GM12878 (cell line): ENCODE data around the gene C17orf78. TPM values are rescaled to one million over a fixed set of nuclear protein-coding genes. Genes with fewer than 3 reads are reported as not detected.

Experiments
- ASH2L ChIP-seq: fragments of 300-600, 200-600 bp; sonication (generic); IDR thresholded peaks from 2 replicates; pipeline ENCODE4 v1.6.1; 2017; ENCODE audit warnings: low read depth, mild to moderate bottlenecking, borderline replicate concordance
- BACH1 ChIP-seq: fragments of 450-650 bp; IDR thresholded peaks from 2 replicates; pipeline ENCODE4 v1.6.1; 2017; ENCODE audit warnings: mild to moderate bottlenecking, borderline replicate concordance
- BHLHE40 ChIP-seq, 2 experiments: fragments of 450-650 bp in 1 of 2; IDR thresholded peaks; 2 replicates each; pipeline ENCODE4 v1.6.1; 2011 to 2017; ENCODE audit warnings: low read depth in 2 of 2, borderline replicate concordance in 1 of 2, improper control_type of control experiment in 1 of 2, low read length in 1 of 2, mild to moderate bottlenecking in 1 of 2
- BMI1 ChIP-seq: fragments of 450-650 bp; IDR thresholded peaks from 2 replicates; pipeline ENCODE4 v1.6.1; 2016; ENCODE audit warnings: mild to moderate bottlenecking, moderate library complexity, borderline replicate concordance
- CREB1 ChIP-seq: IDR thresholded peaks from 2 replicates; pipeline ENCODE4 v1.6.1; 2012; ENCODE audit warnings: low read depth, mild to moderate bottlenecking, inconsistent platforms
- CREM ChIP-seq: IDR thresholded peaks from 2 replicates; pipeline ENCODE4 v1.6.1; 2014; ENCODE audit warnings: antibody characterized with exemption, low read depth
- EP300 ChIP-seq, 2 experiments: fragments of 150-350 bp in 1 of 2; IDR thresholded peaks; 2 replicates each; pipeline ENCODE4 v1.6.1; 2011 to 2012; ENCODE audit warnings: low read depth in 2 of 2, low read length in 2 of 2, borderline replicate concordance in 1 of 2, improper control_type of control experiment in 1 of 2, inconsistent platforms in 1 of 2; ENCODE audit not compliant: control insufficient read depth in 1 of 2
- HDAC2 ChIP-seq: fragments of 200-600 bp; sonication (generic); IDR thresholded peaks from 2 replicates; pipeline ENCODE4 v1.6.1; 2017
- HDAC6 ChIP-seq: fragments of 200-600 bp; sonication (generic); IDR thresholded peaks from one replicate; pipeline ENCODE4 v1.8.0; 2017; ENCODE audit warnings: antibody characterized with exemption; ENCODE audit not compliant: unreplicated experiment
- JUND ChIP-seq: IDR thresholded peaks from 2 replicates; pipeline ENCODE4 v1.6.1; 2012; ENCODE audit warnings: low read depth, mild to moderate bottlenecking, low read length, improper control_type of control experiment, moderate library complexity
- KAT2A ChIP-seq: conservative IDR thresholded peaks from 2 replicates; pipeline ENCODE4 v1.6.1; 2011; ENCODE audit warnings: low read depth, low read length; ENCODE audit not compliant: control insufficient read depth
- KLF5 ChIP-seq: fragments of 450-650 bp; IDR thresholded peaks from 2 replicates; pipeline ENCODE4 v1.6.1; 2014; ENCODE audit warnings: mild to moderate bottlenecking; ENCODE audit not compliant: partially characterized antibody
- MEF2B ChIP-seq: fragments of 450-650 bp; IDR thresholded peaks from 2 replicates; pipeline ENCODE4 v1.6.1; 2018; ENCODE audit warnings: mild to moderate bottlenecking, moderate library complexity; ENCODE audit not compliant: partially characterized antibody, poor library complexity, severe bottlenecking
- MTA2 ChIP-seq: fragments of 450-650 bp; IDR thresholded peaks from 2 replicates; pipeline ENCODE4 v1.6.1; 2016; ENCODE audit warnings: low read depth, mild to moderate bottlenecking, moderate library complexity
- NFIC ChIP-seq: IDR thresholded peaks from 2 replicates; pipeline ENCODE4 v1.6.1; 2012; ENCODE audit warnings: low read depth, mild to moderate bottlenecking, inconsistent platforms, low read length, moderate library complexity
- NFXL1 ChIP-seq: fragments of 450-650 bp; IDR thresholded peaks from 2 replicates; pipeline ENCODE4 v1.6.1; 2017; ENCODE audit warnings: antibody characterized with exemption, mild to moderate bottlenecking, borderline replicate concordance
- NR2F1 ChIP-seq: fragments of 450-650 bp; conservative IDR thresholded peaks from 2 replicates; pipeline ENCODE4 v1.6.1; 2017; ENCODE audit warnings: mild to moderate bottlenecking
- PAX8 ChIP-seq: fragments of 450-650 bp; IDR thresholded peaks from 2 replicates; pipeline ENCODE4 v1.6.1; 2017; ENCODE audit warnings: mild to moderate bottlenecking, moderate library complexity
- POLR2A ChIP-seq: IDR thresholded peaks from 2 replicates; pipeline ENCODE4 v1.6.1; 2011; ENCODE audit warnings: low read depth, mild to moderate bottlenecking, low read length
- RBBP5 ChIP-seq: fragments of 200-600 bp; sonication (generic); conservative IDR thresholded peaks from 2 replicates; pipeline ENCODE4 v1.6.1; 2016
- RUNX3 ChIP-seq: IDR thresholded peaks from 2 replicates; pipeline ENCODE4 v1.6.1; 2012; ENCODE audit warnings: low read length, inconsistent platforms
- STAT1 ChIP-seq: fragments of 450-650 bp; conservative IDR thresholded peaks from 2 replicates; pipeline ENCODE4 v1.6.1; 2014; ENCODE audit warnings: antibody characterized with exemption, mild to moderate bottlenecking
- TAF1 ChIP-seq: IDR thresholded peaks from 2 replicates; pipeline ENCODE4 v1.6.1; 2011; ENCODE audit warnings: mild to moderate bottlenecking, low read depth, low read length, borderline replicate concordance
- TARDBP ChIP-seq: IDR thresholded peaks from 2 replicates; pipeline ENCODE4 v1.6.1; 2016; ENCODE audit warnings: borderline replicate concordance
- TCF3 ChIP-seq: IDR thresholded peaks from 2 replicates; pipeline ENCODE4 v1.6.1; 2012; ENCODE audit warnings: low read depth, mild to moderate bottlenecking, low read length, borderline replicate concordance; ENCODE audit not compliant: insufficient read depth
- ZBED1 ChIP-seq: IDR thresholded peaks from 2 replicates; pipeline ENCODE4 v1.6.1; 2016; ENCODE audit warnings: borderline replicate concordance
- ZNF217 ChIP-seq: fragments of 450-650 bp; IDR thresholded peaks from 2 replicates; pipeline ENCODE4 v1.6.1; 2017; ENCODE audit warnings: antibody characterized with exemption, mild to moderate bottlenecking
- ZNF24 ChIP-seq: fragments of 450-650 bp; IDR thresholded peaks from 2 replicates; pipeline ENCODE4 v1.6.1; 2017; ENCODE audit warnings: antibody characterized with exemption, mild to moderate bottlenecking
- ZNF274 ChIP-seq: IDR thresholded peaks from one replicate; pipeline ENCODE4 v1.8.0; 2011; ENCODE audit not compliant: insufficient read length, insufficient read depth
- polyA plus RNA-seq, 11 experiments: library from polyadenylated mRNA; depleted of rRNA in 4 of 11; unstranded in 6 of 11; stranded (reverse) in 5 of 11; fragments of >200 nt; fragmentation: Nextera tagmentation in 4 of 11; fragmentation: Illumina TruSeq in 1 of 11; extraction: Ambion mirVana in 4 of 11; extraction: Trizol in 1 of 11; gene quantifications; 1 replicate in 1 of 11; 2 replicates in 10 of 11; pipeline versions ENCODE4 v1.2.1 to v1.2.3, GENCODE V29; 2011 to 2016; ENCODE audit warnings: inconsistent platforms in 2 of 11, missing spikeins in 2 of 11, low read depth in 1 of 11
- total RNA-seq, 4 experiments: library from RNA; depleted of rRNA in 3 of 4; stranded (reverse); fragments of >200 nt in 3 of 4; fragmentation: Illumina TruSeq in 1 of 4; extraction: Trizol in 1 of 4; gene quantifications; 2 replicates each; pipeline versions ENCODE4 v1.2.1 to v1.2.3, GENCODE V29; 2013 to 2021
- TF ChIP-seq, protein P1 (sequence below): IDR thresholded peaks from 2 replicates; pipeline ENCODE4 v1.6.1; 2011; ENCODE audit warnings: mild to moderate bottlenecking, low read depth, low read length, moderate library complexity; ENCODE audit not compliant: insufficient replicate concordance
- TF ChIP-seq, protein P2 (sequence below): IDR thresholded peaks from 2 replicates; pipeline ENCODE4 v1.6.1; 2012; ENCODE audit warnings: low read depth, low read length, improper control_type of control experiment
- TF ChIP-seq, protein P3 (sequence below): IDR thresholded peaks from 2 replicates; pipeline ENCODE4 v1.6.1; 2012; ENCODE audit warnings: low read length, inconsistent platforms

Gene C17orf78
- total and polyA plus RNA-seq, 10 of the 15 experiments (the other 5 are each of a cell fraction or from before 2014, with no cell fraction given) = 0.10 TPM; not detected in 9

DNA sequence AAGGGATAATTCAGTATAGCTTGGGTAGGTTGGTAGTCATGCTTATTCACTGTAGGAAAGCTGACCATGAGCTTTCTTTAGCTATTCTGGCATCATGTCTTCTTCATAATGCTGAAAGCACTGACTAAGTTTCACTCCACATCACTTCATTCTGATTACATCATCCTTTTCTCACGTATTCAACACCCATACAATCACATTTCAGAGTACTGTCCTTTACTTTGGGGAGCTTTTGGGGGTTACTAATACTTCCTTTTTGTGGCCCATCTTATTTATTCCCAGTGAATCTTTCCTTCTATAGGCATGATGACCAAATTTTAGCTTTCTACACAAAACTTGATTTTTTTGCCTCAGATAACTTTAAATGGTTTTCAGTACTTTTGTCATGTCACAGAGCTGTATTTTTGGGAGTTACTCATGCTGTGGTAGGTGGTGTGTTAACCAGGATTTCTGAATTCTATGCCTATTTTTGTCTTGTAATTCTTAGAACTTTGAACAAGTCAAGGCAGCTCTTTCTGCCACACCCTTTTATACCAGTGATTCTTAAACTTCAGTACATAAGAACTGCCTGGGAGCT, 54.4 kb downstream of the C17orf78 start (continued):
- TF ChIP-seq, protein P1, sequence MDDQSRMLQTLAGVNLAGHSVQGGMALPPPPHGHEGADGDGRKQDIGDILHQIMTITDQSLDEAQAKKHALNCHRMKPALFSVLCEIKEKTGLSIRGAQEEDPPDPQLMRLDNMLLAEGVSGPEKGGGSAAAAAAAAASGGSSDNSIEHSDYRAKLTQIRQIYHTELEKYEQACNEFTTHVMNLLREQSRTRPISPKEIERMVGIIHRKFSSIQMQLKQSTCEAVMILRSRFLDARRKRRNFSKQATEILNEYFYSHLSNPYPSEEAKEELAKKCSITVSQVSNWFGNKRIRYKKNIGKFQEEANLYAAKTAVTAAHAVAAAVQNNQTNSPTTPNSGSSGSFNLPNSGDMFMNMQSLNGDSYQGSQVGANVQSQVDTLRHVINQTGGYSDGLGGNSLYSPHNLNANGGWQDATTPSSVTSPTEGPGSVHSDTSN = no peak
- TF ChIP-seq NR2F1 (no peak), NFIC (peak; percentile 65; the same call in 1 of the 2 replicates), ZBED1 (no peak), CREB1 (peak; percentile 88), BMI1 (no peak), KLF5 (no peak), CREM (peak; percentile 73), ASH2L (no peak), TARDBP (no peak), ZNF274 (no peak), STAT1 (no peak), EP300 (IDR thresholded peaks at IDR 0.05; ENCODE audit: borderline replicate concordance in 1 of 2, control insufficient read depth in 1 of 2, low read depth in 2 of 2, low read length in 2 of 2) (0 out of 4 replicates have a peak, but pooled peaks of 1 of the 2 experiments have one; percentile 23), ZNF217 (no peak), MEF2B (no peak), POLR2A (no peak), HDAC6 (no peak), PAX8 (no peak), BACH1 (no peak), KAT2A (no peak), TCF3 (no peak), JUND (no peak), HDAC2 (no peak), RUNX3 (peak; percentile 54; the same call in 1 of the 2 replicates), ZNF24 (0 out of 2 replicates have a peak, but pooled peaks have one; percentile 17), NFXL1 (no peak), MTA2 (peak; percentile 16; the same call in 1 of the 2 replicates), TAF1 (no peak), BHLHE40 (IDR thresholded peaks at IDR 0.05; ENCODE audit: borderline replicate concordance in 1 of 2, low read depth in 2 of 2, low read length in 1 of 2) (no peak), RBBP5 (no peak)
- TF ChIP-seq, protein P2, sequence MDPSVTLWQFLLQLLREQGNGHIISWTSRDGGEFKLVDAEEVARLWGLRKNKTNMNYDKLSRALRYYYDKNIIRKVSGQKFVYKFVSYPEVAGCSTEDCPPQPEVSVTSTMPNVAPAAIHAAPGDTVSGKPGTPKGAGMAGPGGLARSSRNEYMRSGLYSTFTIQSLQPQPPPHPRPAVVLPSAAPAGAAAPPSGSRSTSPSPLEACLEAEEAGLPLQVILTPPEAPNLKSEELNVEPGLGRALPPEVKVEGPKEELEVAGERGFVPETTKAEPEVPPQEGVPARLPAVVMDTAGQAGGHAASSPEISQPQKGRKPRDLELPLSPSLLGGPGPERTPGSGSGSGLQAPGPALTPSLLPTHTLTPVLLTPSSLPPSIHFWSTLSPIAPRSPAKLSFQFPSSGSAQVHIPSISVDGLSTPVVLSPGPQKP = no peak
- TF ChIP-seq, protein P3, sequence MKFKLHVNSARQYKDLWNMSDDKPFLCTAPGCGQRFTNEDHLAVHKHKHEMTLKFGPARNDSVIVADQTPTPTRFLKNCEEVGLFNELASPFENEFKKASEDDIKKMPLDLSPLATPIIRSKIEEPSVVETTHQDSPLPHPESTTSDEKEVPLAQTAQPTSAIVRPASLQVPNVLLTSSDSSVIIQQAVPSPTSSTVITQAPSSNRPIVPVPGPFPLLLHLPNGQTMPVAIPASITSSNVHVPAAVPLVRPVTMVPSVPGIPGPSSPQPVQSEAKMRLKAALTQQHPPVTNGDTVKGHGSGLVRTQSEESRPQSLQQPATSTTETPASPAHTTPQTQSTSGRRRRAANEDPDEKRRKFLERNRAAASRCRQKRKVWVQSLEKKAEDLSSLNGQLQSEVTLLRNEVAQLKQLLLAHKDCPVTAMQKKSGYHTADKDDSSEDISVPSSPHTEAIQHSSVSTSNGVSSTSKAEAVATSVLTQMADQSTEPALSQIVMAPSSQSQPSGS = peak; percentile 82
